Dendritic cell treated with granulocyte-macrophage colony-stimulating factor and Interleukin-4, amounts not matched to agents 40 ng/mL and 50 ng/mL, for 4 days (primary cell): ENCODE measurements around the gene POU5F1.
"Not testable (repeated sequence)": the region's sequence is repeated elsewhere in the genome, so short reads cannot be mapped to it uniquely, and the experiment has no call there.

Experiments
- H3K27ac Mint-ChIP-seq: one replicate; pipeline ENCODE4 v1.8.0; 2022; ENCODE audit warnings: mild to moderate bottlenecking, mixed read lengths
- H3K27me3 Mint-ChIP-seq: one replicate; pipeline ENCODE4 v1.8.0; 2022; ENCODE audit warnings: mild to moderate bottlenecking, mixed read lengths
- H3K36me3 Mint-ChIP-seq: one replicate; pipeline ENCODE4 v1.8.0; 2022; ENCODE audit warnings: low read depth, mixed read lengths
- H3K4me1 Mint-ChIP-seq: one replicate; pipeline ENCODE4 v1.8.0; 2022; ENCODE audit warnings: low read depth, mixed read lengths
- H3K4me3 Mint-ChIP-seq: one replicate; pipeline ENCODE4 v1.8.0; 2022; ENCODE audit warnings: mild to moderate bottlenecking, moderate library complexity, mixed read lengths
- H3K9me3 Mint-ChIP-seq: one replicate; pipeline ENCODE4 v1.8.0; 2022; ENCODE audit warnings: mixed read lengths
- intact Hi-C: fragments of 100-400 bp; cut with micrococcal nuclease; formaldehyde crosslinking; loops from one replicate; pipeline ENCODE4 v1.15.0; 2022

The POU5F1 gene

DNA sequence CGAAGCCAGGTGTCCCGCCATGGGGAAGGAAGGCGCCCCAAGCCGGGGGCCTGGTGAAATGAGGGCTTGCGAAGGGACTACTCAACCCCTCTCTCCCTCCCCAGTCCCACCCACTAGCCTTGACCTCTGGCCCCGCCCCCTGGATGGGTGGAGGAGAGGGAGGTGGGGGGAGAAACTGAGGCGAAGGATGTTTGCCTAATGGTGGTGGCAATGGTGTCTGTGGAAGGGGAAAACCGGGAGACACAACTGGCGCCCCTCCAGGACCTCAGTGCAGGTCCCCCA, at the start of gene POU5F1:
POU5F1 (minus strand) TSS at position 83 of the 282 bp plus-strand sequence; CDS start at position 21, 62 bp downstream.
- Mint-ChIP-seq H3K9me3 (no peaks in the 10 kb centered on the region), H3K36me3 (peaks cover 7% of the 10 kb centered on the region), H3K4me1 (no peaks in the 10 kb centered on the region), H3K27me3 (no peaks in the 10 kb centered on the region), H3K27ac (no peak within 1 kb of the TSS), H3K4me3 (no peak within 1 kb of the TSS)
- intact Hi-C loops = no loop called here

DNA sequence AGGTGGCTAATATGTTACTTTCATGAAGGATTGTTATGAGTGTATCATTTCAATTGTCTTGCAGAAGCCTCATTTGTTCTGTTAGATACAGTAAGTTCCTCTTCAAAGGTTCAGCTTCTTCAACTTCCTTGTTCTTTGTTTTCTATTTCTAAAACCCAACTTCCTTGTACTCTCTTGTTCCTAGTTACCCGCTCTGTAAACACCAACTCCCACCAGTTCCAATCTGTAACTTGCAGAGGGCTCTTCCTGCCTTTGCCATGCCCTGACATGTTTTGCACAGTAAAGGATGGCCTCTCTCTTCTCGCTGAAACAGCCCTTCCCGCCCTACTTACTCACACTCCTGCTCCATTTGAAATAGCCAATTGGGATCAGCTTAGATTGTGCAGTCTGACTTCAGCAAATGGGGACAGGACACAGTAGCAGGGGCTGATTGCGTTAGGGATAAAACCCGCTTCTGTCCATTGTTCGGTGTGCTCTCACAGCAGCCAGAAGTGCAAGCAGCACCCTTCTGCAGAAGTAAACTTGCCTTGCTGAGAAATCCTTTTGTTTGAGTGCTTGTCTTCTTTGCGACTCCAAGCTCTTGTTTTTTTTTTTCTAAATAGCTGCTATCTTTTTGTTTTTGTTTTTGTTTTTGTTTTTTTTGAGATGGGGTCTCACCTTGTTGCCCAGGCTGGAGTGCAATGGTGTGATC, 45.9 kb upstream of the POU5F1 start:
- Mint-ChIP-seq H3K9me3 (peaks cover 23% of the 10 kb centered on the region), H3K27me3 (no peaks in the 10 kb centered on the region), H3K36me3 (peaks cover 12% of the 10 kb centered on the region), H3K27ac (peak overlapping the region; percentile 95), H3K4me1 (peaks cover 13% of the 10 kb centered on the region), H3K4me3 (peak overlapping the region; percentile 9)
- intact Hi-C loops = loop anchor here (5.0 kb wide), 1 partner anchor 56 kb away; the partner anchor contains the start of gene HLA-C

DNA sequence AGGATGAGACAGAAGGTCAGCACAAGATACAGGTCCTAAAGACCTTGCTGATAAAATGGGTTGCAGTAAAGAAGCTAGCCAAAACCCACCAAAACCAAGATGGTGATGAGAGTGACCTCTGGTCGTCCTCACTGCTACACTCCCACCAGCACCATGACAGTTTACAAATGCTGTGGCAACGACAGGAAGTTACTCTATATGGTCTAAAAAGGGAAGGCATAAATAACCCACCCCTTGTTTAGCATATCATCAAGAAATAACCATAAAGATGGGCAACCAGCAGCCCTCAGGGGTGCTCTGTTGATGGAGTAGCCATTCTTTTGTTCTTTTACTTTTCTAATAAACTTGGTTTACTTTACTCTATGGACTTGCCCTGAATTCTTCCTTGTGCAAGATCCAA, 44.7 kb upstream of the POU5F1 start:
- intact Hi-C loops = loop anchor here (5.0 kb wide), 1 partner anchor 57 kb away; the partner anchor contains the start of gene HLA-C
- H3K27me3 Mint-ChIP-seq = not testable (repeated sequence)

DNA sequence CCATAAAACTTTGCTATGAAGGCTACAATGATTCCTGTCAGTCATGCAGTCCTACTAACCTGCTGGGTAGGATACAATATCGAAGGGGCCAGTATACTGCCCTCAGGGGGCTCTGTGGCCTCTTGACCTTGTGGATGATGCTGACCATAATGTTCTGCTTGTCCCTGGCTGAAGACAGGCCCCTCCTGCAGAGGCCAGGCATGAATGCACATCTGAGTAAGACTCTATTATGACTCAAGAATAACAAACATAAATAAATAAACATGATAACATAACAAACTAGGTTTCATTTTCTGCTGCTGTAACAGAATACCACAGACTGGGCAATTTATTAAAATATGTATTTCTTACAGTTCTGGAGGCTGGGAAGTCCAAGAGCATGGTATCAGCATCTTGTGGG, 44.0 kb upstream of the POU5F1 start:
- intact Hi-C loops = no loop called here
- no peak overlapping the region for H3K4me3 Mint-ChIP-seq
- no peaks in the 10 kb centered on the region for H3K27me3 Mint-ChIP-seq

More for the DNA sequence above, 44.7 kb upstream of the POU5F1 start:
- Mint-ChIP-seq H3K9me3 (peaks cover 23% of the 10 kb centered on the region), H3K27ac (peak overlapping the region; percentile 95), H3K36me3 (peaks cover 12% of the 10 kb centered on the region), H3K4me1 (peaks cover 14% of the 10 kb centered on the region)
- not testable (repeated sequence) for H3K4me3 Mint-ChIP-seq

DNA sequence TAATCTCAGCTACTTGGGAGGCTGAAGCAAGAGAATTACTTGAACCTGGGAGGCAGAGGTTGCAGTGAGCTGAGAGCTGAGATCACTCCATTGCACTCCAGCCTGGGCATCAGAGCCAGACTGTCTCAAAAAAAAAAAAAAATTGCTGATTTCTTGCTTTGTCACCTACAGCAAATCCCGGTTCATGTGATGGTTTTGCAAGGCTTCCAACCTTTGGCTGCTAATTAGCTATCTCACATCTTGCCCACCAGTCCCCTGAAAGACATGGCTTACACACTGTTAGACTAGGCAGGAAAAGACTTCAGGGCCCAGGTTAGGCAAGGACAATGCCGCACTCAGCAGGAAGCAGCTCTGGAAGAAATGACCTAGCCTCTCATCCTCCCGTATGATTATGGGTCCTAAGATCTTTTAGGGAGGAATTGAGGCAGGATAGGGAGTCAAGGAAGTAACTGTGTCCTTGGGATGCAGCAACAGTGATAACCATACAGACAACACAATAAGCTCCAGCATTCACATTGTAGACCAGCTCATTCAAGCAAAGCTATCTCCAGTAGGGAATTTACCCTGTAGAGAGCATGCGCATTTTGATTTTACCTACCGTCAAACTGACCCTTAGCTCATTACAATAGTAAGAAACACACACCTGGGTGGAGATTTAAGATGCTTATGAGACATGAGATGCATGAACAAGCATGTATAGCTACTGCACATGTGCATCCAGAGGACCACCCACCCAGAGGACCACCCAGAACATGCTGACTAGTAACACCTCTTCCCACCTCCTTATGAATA, 40.5 kb upstream of the POU5F1 start:
- peaks cover 28% of the 10 kb centered on the region for H3K4me1 Mint-ChIP-seq
- H3K9me3 Mint-ChIP-seq = no peaks in the 10 kb centered on the region
- H3K27me3 Mint-ChIP-seq = no peaks in the 10 kb centered on the region
- H3K27ac Mint-ChIP-seq = no peak overlapping the region
- H3K4me3 Mint-ChIP-seq = no peak overlapping the region
- H3K36me3 Mint-ChIP-seq = no peaks in the 10 kb centered on the region
- intact Hi-C loops = no loop called here

More for the DNA sequence above, 44.0 kb upstream of the POU5F1 start:
- Mint-ChIP-seq H3K27ac (peak overlapping the region; percentile 95), H3K9me3 (peaks cover 23% of the 10 kb centered on the region), H3K36me3 (peaks cover 12% of the 10 kb centered on the region), H3K4me1 (peaks cover 21% of the 10 kb centered on the region)

DNA sequence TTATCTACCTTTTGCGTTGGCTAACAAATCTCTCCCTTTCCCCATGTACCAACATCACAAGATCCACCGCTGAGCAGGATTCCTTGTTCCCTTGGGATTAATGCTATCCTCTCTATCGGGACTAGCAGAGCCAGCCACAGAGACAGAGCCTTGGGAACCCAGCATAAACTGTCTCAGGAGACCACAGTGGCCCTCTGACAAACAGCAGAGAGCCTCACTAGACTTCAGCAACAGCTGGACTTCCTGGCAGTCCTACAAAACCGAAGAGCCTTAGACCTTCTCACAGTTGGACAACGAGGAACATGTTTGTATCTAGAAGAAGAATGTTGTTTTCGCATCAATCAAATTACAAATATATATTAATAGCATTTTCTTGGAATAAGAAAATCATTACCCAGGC, 39.6 kb upstream of the POU5F1 start:
- Mint-ChIP-seq H3K36me3 (no peaks in the 10 kb centered on the region), H3K4me3 (no peak overlapping the region), H3K27ac (peak overlapping the region; percentile 8), H3K27me3 (no peaks in the 10 kb centered on the region), H3K4me1 (peaks cover 32% of the 10 kb centered on the region), H3K9me3 (no peaks in the 10 kb centered on the region)
- intact Hi-C loops = no loop called here

DNA sequence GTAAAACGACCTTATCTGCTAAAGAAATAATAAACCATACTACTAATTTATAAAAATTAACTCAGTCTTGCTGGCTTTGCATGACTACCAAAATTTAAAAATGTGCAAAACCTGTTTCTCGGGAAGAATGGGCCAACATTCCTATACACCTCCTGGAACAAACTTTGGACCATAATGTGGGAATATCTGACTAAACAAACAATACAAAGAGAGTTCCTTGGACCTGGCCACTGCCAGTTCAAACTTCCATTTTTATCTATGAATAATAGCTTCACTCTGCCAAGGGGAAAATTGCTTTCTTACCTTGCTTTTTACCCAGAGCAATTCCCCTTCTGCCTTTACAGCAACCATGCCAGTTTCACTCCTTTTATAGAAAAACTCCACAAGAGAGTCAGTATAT, 38.7 kb upstream of the POU5F1 start:
- intact Hi-C loops = no loop called here
- Mint-ChIP-seq H3K9me3 (no peaks in the 10 kb centered on the region), H3K27ac (no peak overlapping the region), H3K27me3 (no peaks in the 10 kb centered on the region), H3K36me3 (no peaks in the 10 kb centered on the region), H3K4me3 (no peak overlapping the region), H3K4me1 (peaks cover 38% of the 10 kb centered on the region)

DNA sequence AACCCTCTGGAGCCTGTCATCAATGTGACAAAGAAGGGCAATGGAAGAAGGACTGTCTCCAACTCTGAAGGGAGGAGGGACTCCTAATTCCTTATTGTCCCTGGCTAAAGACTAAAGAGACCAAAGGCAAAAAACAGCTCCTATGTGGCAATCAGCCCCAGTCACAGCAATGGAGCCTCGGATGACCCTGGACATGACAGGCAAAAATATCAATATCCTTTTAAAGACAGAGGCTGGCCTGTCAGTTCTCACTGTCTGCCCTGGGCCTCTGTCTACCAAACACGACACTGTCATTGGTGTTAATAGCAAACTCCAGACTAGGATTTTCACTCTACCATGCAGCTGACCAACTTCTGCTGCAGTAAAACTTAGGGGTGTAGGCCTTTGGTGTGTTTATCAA, 38.0 kb upstream of the POU5F1 start:
- H3K9me3 Mint-ChIP-seq = no peaks in the 10 kb centered on the region
- intact Hi-C loops = no loop called here
- peaks cover 38% of the 10 kb centered on the region for H3K4me1 Mint-ChIP-seq
- no peak overlapping the region for H3K4me3 Mint-ChIP-seq
- H3K27ac Mint-ChIP-seq = no peak overlapping the region
- H3K36me3 Mint-ChIP-seq = no peaks in the 10 kb centered on the region
- no peaks in the 10 kb centered on the region for H3K27me3 Mint-ChIP-seq

DNA sequence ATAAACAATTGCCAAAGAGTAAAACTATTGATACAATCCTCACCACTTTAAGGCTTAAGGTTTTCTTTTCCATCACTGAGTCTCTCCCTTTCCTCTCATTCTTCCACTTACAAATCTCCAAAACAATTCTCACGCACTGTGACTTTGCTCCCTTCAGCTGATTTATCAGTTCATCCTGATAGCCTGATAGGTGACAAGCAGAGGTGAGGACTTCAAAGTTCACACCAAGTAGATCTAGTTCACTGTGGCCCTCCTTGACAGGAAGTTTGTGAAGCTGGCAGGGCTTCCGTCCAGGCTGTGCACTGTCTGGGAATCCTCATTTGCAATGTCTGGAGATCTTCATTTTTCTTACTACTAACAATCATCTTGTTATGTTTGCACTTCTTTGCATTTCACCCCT, 35.2 kb upstream of the POU5F1 start:
- Mint-ChIP-seq H3K27ac (peak overlapping the region; percentile 12), H3K36me3 (peaks cover 13% of the 10 kb centered on the region), H3K9me3 (peaks cover 8% of the 10 kb centered on the region), H3K4me3 (no peak overlapping the region), H3K4me1 (peaks cover 64% of the 10 kb centered on the region), H3K27me3 (no peaks in the 10 kb centered on the region)
- intact Hi-C loops = no loop called here

DNA sequence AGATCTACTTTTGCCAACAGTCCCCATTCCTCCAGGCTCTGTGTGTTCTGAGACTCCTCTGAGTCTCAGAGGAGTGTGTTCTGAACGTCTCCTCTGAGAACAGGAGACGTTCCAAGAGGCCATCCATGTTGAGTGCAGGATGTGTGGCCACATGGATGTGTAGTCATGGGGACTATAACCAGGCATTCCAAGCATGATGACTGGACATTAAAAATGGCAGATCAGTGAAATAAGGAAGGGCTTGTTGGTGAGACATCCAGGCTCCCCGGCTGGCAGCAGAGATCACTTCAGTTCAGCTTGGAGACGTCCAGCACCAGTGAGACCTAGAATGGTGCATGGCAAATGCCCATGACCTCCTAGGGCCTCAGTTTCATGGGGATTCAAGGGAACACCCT, 34.3 kb upstream of the POU5F1 start:
- intact Hi-C loops = no loop called here
- Mint-ChIP-seq H3K27ac (peak overlapping the region; percentile 88), H3K9me3 (peaks cover 9% of the 10 kb centered on the region), H3K36me3 (peaks cover 13% of the 10 kb centered on the region), H3K4me1 (peaks cover 64% of the 10 kb centered on the region), H3K27me3 (no peaks in the 10 kb centered on the region), H3K4me3 (no peak overlapping the region)

DNA sequence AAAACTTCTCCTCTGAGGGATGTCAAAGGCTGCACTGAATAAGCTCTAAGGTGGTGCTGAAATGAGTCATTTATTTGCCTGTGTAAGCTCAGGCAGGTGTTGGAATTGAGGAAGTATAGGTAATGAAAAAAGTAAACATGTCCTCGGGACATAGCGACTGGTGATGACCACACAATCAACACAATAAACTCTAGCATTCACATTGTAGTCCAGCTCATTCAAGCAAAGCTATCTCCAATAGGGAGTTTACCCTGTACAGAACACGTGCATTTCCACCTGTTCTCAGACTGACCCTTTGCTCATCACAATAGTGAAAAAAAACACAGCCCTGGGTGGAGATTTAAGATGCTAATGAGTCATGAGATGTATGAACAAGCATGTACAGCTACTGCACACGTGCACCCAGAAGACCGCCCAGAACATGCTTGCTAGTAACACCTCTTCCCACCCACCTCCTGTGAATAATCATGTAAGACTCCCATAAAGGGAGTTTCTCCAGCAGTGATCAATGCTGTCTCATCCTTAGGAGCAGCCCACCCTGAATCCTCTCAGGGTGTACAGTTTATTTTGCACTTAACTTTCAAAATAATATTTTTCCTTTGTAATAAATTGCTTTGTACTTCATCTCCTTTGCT, 33.0 kb upstream of the POU5F1 start:
- Mint-ChIP-seq H3K9me3 (peaks cover 9% of the 10 kb centered on the region), H3K36me3 (peaks cover 13% of the 10 kb centered on the region), H3K27me3 (no peaks in the 10 kb centered on the region), H3K4me1 (peaks cover 70% of the 10 kb centered on the region), H3K4me3 (peak overlapping the region; percentile 71), H3K27ac (peak overlapping the region; percentile 88)
- intact Hi-C loops = no loop called here

DNA sequence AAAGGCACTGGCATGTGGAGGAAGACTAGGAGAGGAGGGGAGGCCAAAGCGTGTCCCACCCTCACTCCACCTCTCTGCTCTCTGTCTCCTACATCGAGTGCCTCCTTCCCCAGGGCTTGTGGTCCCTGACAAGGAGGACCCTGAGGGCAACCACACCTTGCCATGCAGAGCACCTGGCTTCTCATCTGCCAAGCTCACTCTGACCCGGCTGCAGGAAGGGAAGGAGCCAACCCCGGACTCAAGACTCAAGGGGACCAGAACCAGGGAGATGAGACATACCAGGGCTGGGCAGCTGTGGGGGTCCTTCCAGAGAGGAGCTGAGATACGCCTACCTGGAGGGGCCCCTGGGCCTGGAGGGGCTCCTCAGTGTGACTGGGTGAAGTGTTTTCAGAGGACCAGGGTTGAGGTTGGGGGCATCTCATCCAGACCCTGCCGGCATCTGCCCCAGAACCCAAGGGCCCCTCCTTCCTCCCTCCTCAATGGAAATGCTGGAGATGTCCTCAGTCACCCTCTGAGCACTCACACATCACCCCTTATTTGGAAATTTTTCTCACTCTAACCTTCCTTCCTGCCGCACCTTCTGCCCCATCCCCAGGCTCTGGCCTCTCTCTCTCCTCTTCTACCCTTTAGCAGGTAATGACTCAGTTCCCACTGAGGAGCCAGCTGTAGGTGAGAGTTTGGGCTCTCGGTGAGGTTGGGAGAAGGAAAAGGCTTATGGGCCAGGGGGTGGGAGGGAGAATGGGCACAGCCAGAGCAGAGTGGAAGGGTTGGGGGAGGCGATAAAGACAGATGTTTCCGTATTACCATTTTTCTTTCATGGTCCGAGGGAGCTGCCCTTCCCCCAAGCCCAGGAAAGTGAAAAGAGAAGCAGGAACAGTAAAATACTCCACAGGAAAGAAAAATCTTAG, 32.0 kb upstream of the POU5F1 start:
- Mint-ChIP-seq H3K27ac (peak overlapping the region; percentile 88), H3K27me3 (no peaks in the 10 kb centered on the region), H3K4me3 (no peak overlapping the region), H3K4me1 (peaks cover 62% of the 10 kb centered on the region), H3K36me3 (peaks cover 20% of the 10 kb centered on the region), H3K9me3 (peaks cover 9% of the 10 kb centered on the region)
- intact Hi-C loops = no loop called here

DNA sequence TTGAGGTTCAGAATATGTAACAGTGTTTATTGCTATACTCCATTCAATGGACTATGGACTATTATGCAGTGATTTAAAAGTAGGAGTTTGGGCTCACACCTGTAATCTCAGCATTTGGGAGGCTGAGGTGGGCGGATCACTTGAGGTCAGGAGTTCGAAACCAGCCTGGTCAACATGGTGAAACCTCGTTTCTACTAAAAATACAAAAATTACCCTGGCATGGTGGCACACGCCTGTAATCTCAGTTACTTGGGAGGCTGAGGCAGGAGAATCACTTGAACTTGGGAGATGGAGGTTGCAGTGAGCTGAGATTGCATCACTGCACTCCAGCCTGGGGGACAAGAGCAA, 28.6 kb upstream of the POU5F1 start:
- H3K4me3 Mint-ChIP-seq, H3K9me3 Mint-ChIP-seq, H3K27me3 Mint-ChIP-seq: not testable (repeated sequence)
- peaks cover 25% of the 10 kb centered on the region for H3K36me3 Mint-ChIP-seq
- intact Hi-C loops = loop anchor here (10.0 kb wide), 1 partner anchor 246 kb away; no protein-coding TSS in a partner anchor
- H3K27ac Mint-ChIP-seq = peak overlapping the region; percentile 97
- peaks cover 63% of the 10 kb centered on the region for H3K4me1 Mint-ChIP-seq
